ENCODE data around the gene TMEM175. TPM values are rescaled to one million over a fixed set of nuclear protein-coding genes. Genes with fewer than 3 reads are reported as not detected.
"Not testable (repeated sequence)": the region's sequence is repeated elsewhere in the genome, so short reads cannot be mapped to it uniquely, and the experiment has no call there.

The TMEM175 gene
- total and polyA plus RNA-seq, 4 donors = 23.7 to 43.7 (median 27.4) TPM

GRCh38 chr4:974668-975067 lies 42.4 kb downstream of the TMEM175 start:
- Histone ChIP-seq H3K27me3 (ENCODE audit: control insufficient read depth in 3 of 3, insufficient read depth in 3 of 3, low read length in 2 of 3) (no peaks in the 10 kb centered on the region), H3K27ac (ENCODE audit: low read depth in 1 of 2, low read length in 1 of 2) (no peak overlapping the region), H3K4me3 (no peak overlapping the region), H3K9me3 (ENCODE audit: control insufficient read depth in 4 of 4, insufficient read depth in 3 of 4, low read length in 3 of 4) (no peaks in the 10 kb centered on the region), H3K9ac (ENCODE audit: insufficient read depth in 1 of 2, low read length in 2 of 2) (no peak overlapping the region), H3K4me1 (ENCODE audit: control insufficient read depth in 5 of 5, insufficient read depth in 5 of 5, low read length in 5 of 5) (peaks cover 4 to 21% (median 6%) of the 10 kb centered on the region in 5 donors), H3K36me3 (ENCODE audit: control insufficient read depth in 4 of 4, insufficient read depth in 4 of 4, low read length in 4 of 4) (peaks cover 0 to 1% (median 0%) of the 10 kb centered on the region in 4 donors)
- 95 to 96% methylated on average over 9 of the region's 9 CpGs for WGBS, 2 donors
- TF ChIP-seq CTCF (IDR thresholded peaks at IDR 0.05; ENCODE audit: control extremely low read depth, extremely low read depth) = no peak
- ATAC-seq (ENCODE audit: insufficient read depth, low FRiP score) (no peak), DNase-seq (no peak)

DNA sequence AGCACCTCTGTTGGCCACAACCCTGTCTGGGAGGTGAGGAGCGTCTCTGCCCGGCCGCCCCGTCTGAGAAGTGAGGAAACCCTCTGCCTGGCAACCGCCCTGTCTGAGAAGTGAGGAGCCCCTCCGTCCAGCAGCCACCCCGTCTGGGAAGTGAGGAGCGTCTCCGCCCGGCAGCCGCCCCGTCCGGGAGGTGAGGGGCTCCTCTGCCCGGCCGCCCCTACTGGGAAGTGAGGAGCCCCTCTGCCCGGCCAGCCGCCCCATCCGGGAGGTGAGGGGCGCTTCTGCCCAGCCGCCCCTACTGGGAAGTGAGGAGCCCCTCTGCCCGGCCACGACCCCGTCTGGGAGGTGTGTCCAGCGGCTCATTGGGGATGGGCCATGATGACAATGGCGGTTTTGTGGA lies 43.8 kb downstream of the TMEM175 start:
- 97 to 98% methylated on average over 6 to 23 of the region's 25 CpGs for WGBS, 2 donors

GRCh38 chr4:978957-979701 lies 46.9 kb downstream of the TMEM175 start:
- Histone ChIP-seq H3K4me1 (ENCODE audit: control insufficient read depth in 5 of 5, insufficient read depth in 5 of 5, low read length in 5 of 5) (peaks cover 0 to 6% (median 0%) of the 10 kb centered on the region in 5 donors), H3K27me3 (ENCODE audit: control insufficient read depth in 3 of 3, insufficient read depth in 3 of 3, low read length in 2 of 3) (no peaks in the 10 kb centered on the region), H3K9me3 (ENCODE audit: control insufficient read depth in 4 of 4, insufficient read depth in 3 of 4, low read length in 3 of 4) (no peaks in the 10 kb centered on the region), H3K27ac (ENCODE audit: low read depth in 1 of 2, low read length in 1 of 2) (peak overlapping the region in 1 of 2 donors; percentile 2), H3K36me3 (ENCODE audit: control insufficient read depth in 4 of 4, insufficient read depth in 4 of 4, low read length in 4 of 4) (no peaks in the 10 kb centered on the region), H3K4me3 (no peak overlapping the region), H3K9ac (ENCODE audit: insufficient read depth in 1 of 2, low read length in 2 of 2) (no peak overlapping the region)
- TF ChIP-seq CTCF (IDR thresholded peaks at IDR 0.05; ENCODE audit: control extremely low read depth, extremely low read depth) = no peak
- DNase-seq (peak in 1 of 3 donors; percentile 43), ATAC-seq (ENCODE audit: insufficient read depth, low FRiP score) (no peak)
- WGBS, 2 donors = 27 to 42% methylated on average over 20 of the region's 20 CpGs

More for the DNA sequence above, 43.8 kb downstream of the TMEM175 start:
- not testable (repeated sequence) for DNase-seq; H3K9ac ChIP-seq (ENCODE audit: insufficient read depth in 1 of 2, low read length in 2 of 2); H3K36me3 ChIP-seq (ENCODE audit: control insufficient read depth in 4 of 4, insufficient read depth in 4 of 4, low read length in 4 of 4); H3K27ac ChIP-seq (ENCODE audit: low read depth in 1 of 2, low read length in 1 of 2); H3K9me3 ChIP-seq (ENCODE audit: control insufficient read depth in 4 of 4, insufficient read depth in 3 of 4, low read length in 3 of 4); H3K4me3 ChIP-seq; H3K27me3 ChIP-seq (ENCODE audit: control insufficient read depth in 3 of 3, insufficient read depth in 3 of 3, low read length in 2 of 3); ATAC-seq (ENCODE audit: insufficient read depth, low FRiP score)
- peaks cover 4 to 24% (median 6%) of the 10 kb centered on the region in 5 donors for H3K4me1 ChIP-seq (ENCODE audit: control insufficient read depth in 5 of 5, insufficient read depth in 5 of 5, low read length in 5 of 5)

- Histone ChIP-seq H3K27me3 (ENCODE audit: control insufficient read depth in 3 of 3, insufficient read depth in 3 of 3, low read length in 2 of 3) (no peaks in the 10 kb centered on the region), H3K9ac (ENCODE audit: insufficient read depth in 1 of 2, low read length in 2 of 2) (no peak overlapping the region), H3K4me3 (no peak overlapping the region), H3K27ac (ENCODE audit: low read depth in 1 of 2, low read length in 1 of 2) (no peak overlapping the region), H3K36me3 (ENCODE audit: control insufficient read depth in 4 of 4, insufficient read depth in 4 of 4, low read length in 4 of 4) (no peaks in the 10 kb centered on the region), H3K4me1 (ENCODE audit: control insufficient read depth in 5 of 5, insufficient read depth in 5 of 5, low read length in 5 of 5) (peaks cover 0 to 18% (median 11%) of the 10 kb centered on the region in 5 donors), H3K9me3 (ENCODE audit: control insufficient read depth in 4 of 4, insufficient read depth in 3 of 4, low read length in 3 of 4) (no peaks in the 10 kb centered on the region)
- DNase-seq = no peak
- WGBS, 2 donors = 93 to 98% methylated on average over 17 of the region's 17 CpGs
- ATAC-seq (ENCODE audit: insufficient read depth, low FRiP score) = no peak
- no peak for TF ChIP-seq CTCF (IDR thresholded peaks at IDR 0.05; ENCODE audit: control extremely low read depth, extremely low read depth)
These were observed 50.0 kb downstream of the TMEM175 start for GRCh38 chr4:982291-982690.
